Measurements from ENCODE around the gene PTPRC.

PTPRC gene

DNA sequence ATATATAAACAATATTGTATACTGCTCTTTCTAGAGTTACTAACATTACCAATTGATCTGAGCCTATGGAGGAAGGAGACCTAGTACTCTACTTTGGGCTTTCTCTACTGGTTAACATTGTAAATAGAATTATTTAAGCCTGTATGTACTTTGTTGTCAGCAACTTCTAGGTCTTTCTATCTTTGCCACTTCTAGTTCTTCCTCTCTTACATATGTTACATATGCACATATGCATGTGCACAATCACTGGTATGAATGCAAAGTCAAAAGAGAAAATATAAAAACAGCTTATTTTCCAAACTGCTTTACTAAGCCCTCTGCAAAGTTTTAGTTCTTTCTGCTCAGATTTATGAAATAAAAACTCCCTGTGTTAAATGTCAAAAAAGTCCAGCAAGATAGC lies 84.3 kb downstream of the PTPRC start:
- TF ChIP-seq, protein P1, sequence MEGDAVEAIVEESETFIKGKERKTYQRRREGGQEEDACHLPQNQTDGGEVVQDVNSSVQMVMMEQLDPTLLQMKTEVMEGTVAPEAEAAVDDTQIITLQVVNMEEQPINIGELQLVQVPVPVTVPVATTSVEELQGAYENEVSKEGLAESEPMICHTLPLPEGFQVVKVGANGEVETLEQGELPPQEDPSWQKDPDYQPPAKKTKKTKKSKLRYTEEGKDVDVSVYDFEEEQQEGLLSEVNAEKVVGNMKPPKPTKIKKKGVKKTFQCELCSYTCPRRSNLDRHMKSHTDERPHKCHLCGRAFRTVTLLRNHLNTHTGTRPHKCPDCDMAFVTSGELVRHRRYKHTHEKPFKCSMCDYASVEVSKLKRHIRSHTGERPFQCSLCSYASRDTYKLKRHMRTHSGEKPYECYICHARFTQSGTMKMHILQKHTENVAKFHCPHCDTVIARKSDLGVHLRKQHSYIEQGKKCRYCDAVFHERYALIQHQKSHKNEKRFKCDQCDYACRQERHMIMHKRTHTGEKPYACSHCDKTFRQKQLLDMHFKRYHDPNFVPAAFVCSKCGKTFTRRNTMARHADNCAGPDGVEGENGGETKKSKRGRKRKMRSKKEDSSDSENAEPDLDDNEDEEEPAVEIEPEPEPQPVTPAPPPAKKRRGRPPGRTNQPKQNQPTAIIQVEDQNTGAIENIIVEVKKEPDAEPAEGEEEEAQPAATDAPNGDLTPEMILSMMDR (IDR thresholded peaks at IDR 0.05; ENCODE audit: unreplicated experiment in 3 of 3), result no peak
- H3K27ac Mint-ChIP-seq, result no peak overlapping the region
- no peaks in the 10 kb centered on the region for H3K4me1 Mint-ChIP-seq
- H3K36me3 Mint-ChIP-seq (ENCODE audit: low read depth), result no peaks in the 10 kb centered on the region
- no peaks in the 10 kb centered on the region for H3K9me3 Mint-ChIP-seq
- no peak overlapping the region for H3K4me3 Mint-ChIP-seq
- no peaks in the 10 kb centered on the region for H3K27me3 Mint-ChIP-seq (ENCODE audit: low read depth)

DNA sequence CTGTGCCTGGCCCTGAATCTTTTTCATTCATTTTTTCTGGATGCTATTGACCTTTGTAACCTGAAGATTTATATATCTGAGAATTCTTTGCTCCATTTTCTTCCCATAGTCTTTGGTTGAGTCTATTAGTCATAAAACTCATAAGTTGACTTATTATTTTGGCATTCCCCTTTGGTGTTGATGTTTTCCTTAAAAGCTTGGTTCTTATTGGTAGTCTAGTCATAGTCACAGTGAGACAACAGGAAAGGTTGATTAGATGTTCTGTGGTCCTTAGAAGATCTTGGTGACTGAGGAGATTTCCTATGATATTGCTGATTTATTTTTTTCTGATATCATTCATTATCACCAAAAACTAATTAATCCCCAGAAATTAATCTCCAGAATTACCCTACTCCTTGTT lies 86.2 kb downstream of the PTPRC start:
- no peaks in the 10 kb centered on the region for H3K36me3 Mint-ChIP-seq (ENCODE audit: low read depth)
- no peaks in the 10 kb centered on the region for H3K4me1 Mint-ChIP-seq
- no peaks in the 10 kb centered on the region for H3K27me3 Mint-ChIP-seq (ENCODE audit: low read depth)
- TF ChIP-seq, protein P1 (IDR thresholded peaks at IDR 0.05; ENCODE audit: unreplicated experiment in 3 of 3), result no peak
- H3K27ac Mint-ChIP-seq, result no peak overlapping the region
- no peaks in the 10 kb centered on the region for H3K9me3 Mint-ChIP-seq
- H3K4me3 Mint-ChIP-seq, result no peak overlapping the region

DNA sequence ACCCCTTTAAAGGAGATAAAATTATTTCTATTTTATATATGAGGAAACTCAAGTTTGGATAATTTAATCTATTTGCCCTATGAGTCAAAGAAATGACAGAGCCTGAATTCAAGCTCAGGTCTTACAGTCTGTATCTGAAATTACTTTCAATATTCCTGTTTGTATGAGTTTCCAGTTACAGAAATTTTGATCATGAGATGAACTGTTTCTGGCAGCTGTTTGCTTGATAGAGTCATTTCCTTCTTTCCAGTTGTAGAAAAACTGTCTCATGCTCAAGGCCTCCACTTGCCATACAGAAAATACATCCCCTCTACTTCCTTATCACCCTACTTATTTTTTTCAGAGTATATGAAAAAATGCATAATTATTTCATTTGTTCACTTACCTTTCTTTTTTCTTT lies 87.6 kb downstream of the PTPRC start:
- no peaks in the 10 kb centered on the region for H3K36me3 Mint-ChIP-seq (ENCODE audit: low read depth)
- no peak overlapping the region for H3K27ac Mint-ChIP-seq
- H3K9me3 Mint-ChIP-seq, result no peaks in the 10 kb centered on the region
- no peaks in the 10 kb centered on the region for H3K4me1 Mint-ChIP-seq
- no peak overlapping the region for H3K4me3 Mint-ChIP-seq
- TF ChIP-seq, protein P1 (IDR thresholded peaks at IDR 0.05; ENCODE audit: unreplicated experiment in 3 of 3), result no peak
- no peaks in the 10 kb centered on the region for H3K27me3 Mint-ChIP-seq (ENCODE audit: low read depth)

DNA sequence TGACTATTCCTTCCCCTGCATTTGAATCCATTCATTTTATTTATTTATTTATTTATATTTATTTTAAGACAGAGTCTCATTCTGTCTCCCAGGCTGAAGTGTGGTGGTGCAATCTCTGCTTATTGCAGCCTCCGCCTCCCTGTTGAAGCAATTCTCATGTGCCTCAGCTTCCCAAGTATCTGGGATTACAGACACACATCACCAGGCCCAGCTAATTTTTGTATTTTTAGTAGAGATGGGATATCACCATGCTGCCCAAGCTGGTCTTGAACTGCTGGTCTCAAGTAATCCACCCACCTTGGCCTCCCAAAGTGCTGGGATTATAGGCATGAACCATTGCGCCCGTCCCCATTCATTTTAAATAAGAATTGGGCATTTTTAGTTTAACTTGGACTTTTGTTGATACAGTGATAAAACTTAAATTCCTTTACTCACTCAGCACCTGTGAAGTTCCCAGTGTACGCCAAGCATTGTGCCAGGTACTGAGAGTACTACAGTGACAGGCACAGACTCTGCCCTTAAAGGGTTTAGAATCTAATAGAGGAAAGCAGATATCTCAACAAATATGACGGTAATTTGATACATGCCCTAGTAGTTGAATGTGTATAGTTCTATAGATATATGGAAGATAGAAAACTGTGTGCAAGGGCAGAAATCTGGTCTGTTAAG lies 90.5 kb downstream of the PTPRC start:
- TF ChIP-seq, protein P1 (IDR thresholded peaks at IDR 0.05; ENCODE audit: unreplicated experiment in 3 of 3), result no peak
- Mint-ChIP-seq H3K27ac (no peak overlapping the region), H3K4me1 (no peaks in the 10 kb centered on the region), H3K9me3 (no peaks in the 10 kb centered on the region), H3K27me3 (ENCODE audit: low read depth) (no peaks in the 10 kb centered on the region), H3K4me3 (no peak overlapping the region), H3K36me3 (ENCODE audit: low read depth) (no peaks in the 10 kb centered on the region)

DNA sequence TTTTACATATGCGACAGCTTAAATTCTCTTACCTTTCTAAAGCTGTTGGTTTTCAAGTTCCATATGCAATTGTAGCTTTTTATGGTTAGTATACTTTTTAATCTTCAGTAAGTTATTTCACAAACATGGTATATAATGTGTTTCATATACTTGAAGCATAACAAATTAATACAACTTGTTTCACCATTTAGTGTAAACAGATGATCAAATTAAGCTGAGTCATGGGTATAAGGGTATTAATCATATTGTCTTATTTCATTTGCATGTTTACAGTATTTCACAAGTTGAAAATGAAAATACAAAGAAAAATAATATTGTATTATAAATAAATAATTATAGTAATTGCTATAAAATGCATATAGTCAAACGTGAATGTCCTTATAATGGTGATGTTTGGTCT lies 92.1 kb downstream of the PTPRC start:
- Mint-ChIP-seq H3K27ac (no peak overlapping the region), H3K4me3 (no peak overlapping the region), H3K9me3 (no peaks in the 10 kb centered on the region), H3K27me3 (ENCODE audit: low read depth) (no peaks in the 10 kb centered on the region), H3K4me1 (no peaks in the 10 kb centered on the region), H3K36me3 (ENCODE audit: low read depth) (no peaks in the 10 kb centered on the region)
- TF ChIP-seq, protein P1 (IDR thresholded peaks at IDR 0.05; ENCODE audit: unreplicated experiment in 3 of 3), result no peak

DNA sequence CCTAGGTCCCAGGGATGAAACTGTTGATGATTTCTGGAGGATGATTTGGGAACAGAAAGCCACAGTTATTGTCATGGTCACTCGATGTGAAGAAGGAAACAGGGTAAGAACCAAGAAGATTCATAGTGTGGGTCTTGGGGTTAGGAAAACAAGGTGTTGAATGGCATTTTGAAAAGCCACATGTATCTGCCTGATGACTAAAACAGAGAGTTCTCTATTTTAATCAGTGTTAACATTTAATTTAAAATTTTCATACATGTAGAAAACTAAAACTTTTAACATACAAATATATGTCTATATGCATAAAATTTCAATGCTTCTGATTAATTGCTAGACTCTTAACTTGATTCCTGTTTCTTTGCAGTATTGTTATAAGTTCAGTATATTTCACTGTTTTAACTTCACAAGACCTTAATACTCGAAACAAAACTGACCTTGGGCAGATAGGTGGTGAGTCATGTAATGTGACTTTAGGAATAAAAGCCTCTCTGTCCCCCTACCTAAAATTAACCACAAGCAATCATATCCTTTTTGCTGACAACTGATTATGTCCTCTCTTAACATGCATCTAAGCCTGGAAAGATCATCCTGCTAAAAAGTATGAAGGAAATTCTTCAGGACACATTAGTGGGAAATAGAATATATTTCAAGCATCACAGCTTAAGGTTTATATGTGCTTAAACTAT lies 95.6 kb downstream of the PTPRC start:
- TF ChIP-seq, protein P1 (IDR thresholded peaks at IDR 0.05; ENCODE audit: unreplicated experiment in 3 of 3), result no peak
- peaks cover 9% of the 10 kb centered on the region for H3K9me3 Mint-ChIP-seq
- H3K4me3 Mint-ChIP-seq, result no peak overlapping the region
- H3K27ac Mint-ChIP-seq, result no peak overlapping the region
- H3K36me3 Mint-ChIP-seq (ENCODE audit: low read depth), result no peaks in the 10 kb centered on the region
- no peaks in the 10 kb centered on the region for H3K4me1 Mint-ChIP-seq
- H3K27me3 Mint-ChIP-seq (ENCODE audit: low read depth), result no peaks in the 10 kb centered on the region
